ENCODE data around the gene CABP4. TPM values are rescaled to one million over a fixed set of nuclear protein-coding genes. Genes with fewer than 3 reads are reported as not detected.
A peak's percentile ranks its signal among the peaks of the same experiment; 100 is the strongest.

CABP4 gene
- total RNA-seq, 1 donor from 2014 or later = 0.17 TPM

GRCh38 chr11:67441731-67442351 is 13.3 kb upstream of the CABP4 start:
- Histone ChIP-seq H3K27me3 (ENCODE audit: control insufficient read depth, insufficient read depth, low read length) (no peaks in the 10 kb centered on the region), H3K4me3 (ENCODE audit: low read depth, low read length) (no peak overlapping the region), H3K36me3 (ENCODE audit: control insufficient read depth, insufficient read depth, low read length) (peaks cover 4% of the 10 kb centered on the region)
- no peak for TF ChIP-seq CTCF (IDR thresholded peaks at IDR 0.05; ENCODE audit: insufficient read depth, low read length, poor library complexity, severe bottlenecking)
- no peak for DNase-seq (ENCODE audit: low read depth)

- Histone ChIP-seq H3K36me3 (ENCODE audit: control insufficient read depth, insufficient read depth, low read length) (peaks cover 2% of the 10 kb centered on the region), H3K4me3 (ENCODE audit: low read depth, low read length) (peak overlapping the region; percentile 94), H3K27me3 (ENCODE audit: control insufficient read depth, insufficient read depth, low read length) (no peaks in the 10 kb centered on the region)
- TF ChIP-seq CTCF (IDR thresholded peaks at IDR 0.05; ENCODE audit: insufficient read depth, low read length, poor library complexity, severe bottlenecking) = no peak
- no peak for DNase-seq (ENCODE audit: low read depth)
These were observed 12.4 kb upstream of the CABP4 start for GRCh38 chr11:67442504-67443404.

GRCh38 chr11:67445515-67445914 is 9.6 kb upstream of the CABP4 start:
- DNase-seq (ENCODE audit: low read depth) = no peak
- no peaks in the 10 kb centered on the region for H3K27me3 ChIP-seq (ENCODE audit: control insufficient read depth, insufficient read depth, low read length)
- no peaks in the 10 kb centered on the region for H3K36me3 ChIP-seq (ENCODE audit: control insufficient read depth, insufficient read depth, low read length)
- TF ChIP-seq CTCF (IDR thresholded peaks at IDR 0.05; ENCODE audit: insufficient read depth, low read length, poor library complexity, severe bottlenecking) = no peak
- H3K4me3 ChIP-seq (ENCODE audit: low read depth, low read length) = no peak overlapping the region

GRCh38 chr11:67448220-67448609 is 6.9 kb upstream of the CABP4 start:
- TF ChIP-seq CTCF (IDR thresholded peaks at IDR 0.05; ENCODE audit: insufficient read depth, low read length, poor library complexity, severe bottlenecking) = no peak
- DNase-seq (ENCODE audit: low read depth) = no peak
- Histone ChIP-seq H3K4me3 (ENCODE audit: low read depth, low read length) (no peak overlapping the region), H3K27me3 (ENCODE audit: control insufficient read depth, insufficient read depth, low read length) (no peaks in the 10 kb centered on the region), H3K36me3 (ENCODE audit: control insufficient read depth, insufficient read depth, low read length) (no peaks in the 10 kb centered on the region)

- DNase-seq (ENCODE audit: low read depth) = no peak
- no peak overlapping the region for H3K4me3 ChIP-seq (ENCODE audit: low read depth, low read length)
- no peaks in the 10 kb centered on the region for H3K27me3 ChIP-seq (ENCODE audit: control insufficient read depth, insufficient read depth, low read length)
- TF ChIP-seq CTCF (IDR thresholded peaks at IDR 0.05; ENCODE audit: insufficient read depth, low read length, poor library complexity, severe bottlenecking) = no peak
- H3K36me3 ChIP-seq (ENCODE audit: control insufficient read depth, insufficient read depth, low read length) = no peaks in the 10 kb centered on the region
These were observed 5.9 kb upstream of the CABP4 start for GRCh38 chr11:67449116-67449844.

Measured in kidney epithelial cell (primary cell).